Measurements from ENCODE around the gene CSF3R. TPM values are rescaled to one million over a fixed set of nuclear protein-coding genes. Genes with fewer than 3 reads are reported as not detected.

CSF3R gene
- total RNA-seq = under 1 TPM; 0.11 to 0.40 TPM
- not detected for polyA plus RNA-seq

DNA sequence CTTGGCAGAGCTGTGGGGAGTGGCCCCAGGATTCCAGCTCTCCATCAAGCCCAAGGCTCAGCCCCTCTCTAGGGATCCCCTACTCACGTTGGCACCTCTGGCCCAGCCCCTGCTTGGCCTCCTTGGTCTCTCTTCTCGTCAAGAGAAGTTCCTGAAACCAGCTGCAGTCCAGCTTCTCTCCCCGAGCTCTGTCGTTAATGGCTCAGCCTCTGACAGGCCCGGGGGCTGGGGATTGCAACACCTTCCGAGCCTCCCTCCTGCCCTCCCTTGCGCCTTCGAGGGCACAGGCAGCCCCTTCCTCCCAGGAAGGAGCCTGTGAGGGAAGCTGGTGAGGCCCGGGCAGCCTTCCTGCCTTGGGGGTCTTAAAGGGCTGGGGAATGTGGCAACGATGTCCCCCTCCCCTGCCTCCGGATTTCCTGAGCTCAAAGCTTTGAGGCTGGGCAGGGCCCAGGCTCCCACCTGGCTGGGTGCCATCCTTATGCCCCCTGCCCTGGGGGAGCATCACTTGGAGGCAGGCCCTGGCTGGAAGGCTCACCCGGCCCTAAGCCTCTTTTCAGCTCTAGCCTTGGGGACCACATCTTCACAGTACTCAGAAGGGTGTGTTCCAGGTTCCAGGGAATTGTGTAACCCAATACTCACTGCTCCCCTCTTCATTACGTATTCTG is at the start of gene CSF3R:
Gene CSF3R (minus strand): TSS at position 190 of the 665 bp plus-strand sequence. CDS start 3,417 bp downstream, outside the sequence.
- H3K9me3 Mint-ChIP-seq = no peaks in the 10 kb centered on the region
- POLR2A ChIA-PET = no interaction called here
- no peak within 1 kb of the TSS for H3K4me3 ChIP-seq (ENCODE audit: low read length)
- H3K27ac Mint-ChIP-seq = peak within 1 kb of the TSS in 1 of 8 donors; percentile 17
- H3K4me1 Mint-ChIP-seq = peaks cover 5 to 10% (median 7%) of the 10 kb centered on the region in 3 donors
- no peaks in the 10 kb centered on the region for H3K9me3 ChIP-seq (ENCODE audit: low read length)
- no peaks in the 10 kb centered on the region for H3K36me3 Mint-ChIP-seq
- CTCF ChIA-PET = no interaction called here
- H3K4me3 Mint-ChIP-seq = peak within 1 kb of the TSS in 1 of 7 donors; percentile 37
- H3K27ac ChIP-seq (ENCODE audit: low read depth, low read length) = peak within 1 kb of the TSS; percentile 27
- H3K27me3 Mint-ChIP-seq = peaks cover 7 to 10% of the 10 kb centered on the region in 2 donors
- DNase-seq = no peak
- H3K36me3 ChIP-seq (ENCODE audit: insufficient read depth, low read length) = no peaks in the 10 kb centered on the region
- H3K4me1 ChIP-seq (ENCODE audit: insufficient read depth, low read length) = peaks cover 11% of the 10 kb centered on the region
- H3K27me3 ChIP-seq (ENCODE audit: insufficient read depth, low read length, poor library complexity, severe bottlenecking) = no peaks in the 10 kb centered on the region

DNA sequence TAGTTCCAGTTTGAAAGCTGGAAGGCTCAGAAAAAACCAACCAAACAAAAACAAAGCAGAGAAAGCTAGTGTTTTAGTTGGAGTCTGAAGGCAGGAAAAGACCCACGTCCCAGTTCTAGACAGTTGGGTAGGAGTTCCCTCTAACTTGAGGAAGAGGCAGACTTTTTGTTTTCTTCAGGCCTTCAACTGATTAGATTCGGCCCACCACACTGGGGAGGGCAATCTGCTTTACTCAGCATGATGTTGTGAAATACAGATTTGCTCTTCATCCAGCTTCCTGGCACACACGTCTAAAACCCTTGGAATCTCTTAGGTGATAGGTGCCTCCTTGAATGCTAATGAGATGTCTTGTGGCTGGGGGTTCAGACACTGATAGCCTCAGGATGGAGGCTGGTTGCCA is 49.1 kb upstream of the CSF3R start:
- ChIA-PET POLR2A (no interaction called here), CTCF (no interaction called here)
- no peak for DNase-seq
- Histone ChIP-seq H3K4me3 (ENCODE audit: low read length) (no peak overlapping the region), H3K27me3 (ENCODE audit: insufficient read depth, low read length, poor library complexity, severe bottlenecking) (no peaks in the 10 kb centered on the region), H3K36me3 (ENCODE audit: insufficient read depth, low read length) (no peaks in the 10 kb centered on the region), H3K27ac (ENCODE audit: low read depth, low read length) (no peak overlapping the region), H3K4me1 (ENCODE audit: insufficient read depth, low read length) (no peaks in the 10 kb centered on the region), H3K9me3 (ENCODE audit: low read length) (no peaks in the 10 kb centered on the region)
- Mint-ChIP-seq H3K4me1 (no peaks in the 10 kb centered on the region), H3K9me3 (peaks cover 0 to 3% (median 0%) of the 10 kb centered on the region in 5 donors), H3K36me3 (no peaks in the 10 kb centered on the region), H3K4me3 (no peak overlapping the region), H3K27ac (no peak overlapping the region), H3K27me3 (peaks cover 13 to 35% of the 10 kb centered on the region in 2 donors)

- CTCF ChIA-PET = no interaction called here
- POLR2A ChIA-PET = no interaction called here
- Mint-ChIP-seq H3K9me3 (peaks cover 0 to 3% (median 0%) of the 10 kb centered on the region in 5 donors), H3K27ac (no peak overlapping the region), H3K36me3 (no peaks in the 10 kb centered on the region), H3K4me3 (no peak overlapping the region), H3K27me3 (peaks cover 12 to 28% of the 10 kb centered on the region in 2 donors), H3K4me1 (no peaks in the 10 kb centered on the region)
- no peaks in the 10 kb centered on the region for H3K27me3 ChIP-seq (ENCODE audit: insufficient read depth, low read length, poor library complexity, severe bottlenecking)
- H3K27ac ChIP-seq (ENCODE audit: low read depth, low read length) = no peak overlapping the region
- H3K4me1 ChIP-seq (ENCODE audit: insufficient read depth, low read length) = no peaks in the 10 kb centered on the region
- no peak overlapping the region for H3K4me3 ChIP-seq (ENCODE audit: low read length)
- no peaks in the 10 kb centered on the region for H3K36me3 ChIP-seq (ENCODE audit: insufficient read depth, low read length)
- H3K9me3 ChIP-seq (ENCODE audit: low read length) = no peaks in the 10 kb centered on the region
- DNase-seq = no peak
Observed at GRCh38 chr1:36530791-36531190, 48.1 kb upstream of the CSF3R start.

- Histone ChIP-seq H3K36me3 (ENCODE audit: insufficient read depth, low read length) (no peaks in the 10 kb centered on the region), H3K4me3 (ENCODE audit: low read length) (no peak overlapping the region), H3K27me3 (ENCODE audit: insufficient read depth, low read length, poor library complexity, severe bottlenecking) (no peaks in the 10 kb centered on the region), H3K4me1 (ENCODE audit: insufficient read depth, low read length) (no peaks in the 10 kb centered on the region), H3K27ac (ENCODE audit: low read depth, low read length) (no peak overlapping the region), H3K9me3 (ENCODE audit: low read length) (no peaks in the 10 kb centered on the region)
- Mint-ChIP-seq H3K9me3 (peaks cover 0 to 3% (median 0%) of the 10 kb centered on the region in 5 donors), H3K4me3 (no peak overlapping the region), H3K27ac (no peak overlapping the region), H3K27me3 (peaks cover 10 to 26% of the 10 kb centered on the region in 2 donors), H3K36me3 (no peaks in the 10 kb centered on the region), H3K4me1 (no peaks in the 10 kb centered on the region)
- CTCF ChIA-PET = no interaction called here
- DNase-seq = no peak
- POLR2A ChIA-PET = no interaction called here
Observed at GRCh38 chr1:36530261-36530660, 47.5 kb upstream of the CSF3R start.

DNA sequence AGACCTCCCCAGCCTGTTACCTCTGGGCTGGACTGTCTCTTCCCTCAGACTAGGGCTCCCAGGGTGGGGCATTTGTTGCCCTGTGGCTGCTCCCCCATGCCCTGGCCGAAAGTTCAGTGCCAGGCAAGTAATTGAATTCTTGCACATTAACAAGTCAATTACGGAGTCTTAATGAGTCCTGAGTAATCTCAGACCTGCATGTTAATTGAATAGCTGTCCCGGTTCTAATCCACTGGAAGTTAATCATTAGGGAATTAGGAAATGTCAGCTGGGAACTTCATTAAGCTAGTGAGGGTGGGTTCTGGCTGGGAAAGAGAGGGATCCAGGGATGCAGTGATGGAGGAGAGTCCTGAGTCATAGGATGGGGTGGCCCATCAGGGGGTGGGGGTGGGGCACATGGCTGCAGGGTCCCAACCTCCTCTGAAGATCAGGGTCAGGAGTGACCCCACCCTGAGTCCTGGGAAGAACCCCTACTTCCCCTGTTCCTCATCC is 47.1 kb upstream of the CSF3R start:
- POLR2A ChIA-PET = no interaction called here
- H3K27me3 Mint-ChIP-seq = peaks cover 10 to 26% of the 10 kb centered on the region in 2 donors
- Histone ChIP-seq H3K9me3 (ENCODE audit: low read length) (no peaks in the 10 kb centered on the region), H3K4me3 (ENCODE audit: low read length) (no peak overlapping the region), H3K27me3 (ENCODE audit: insufficient read depth, low read length, poor library complexity, severe bottlenecking) (no peaks in the 10 kb centered on the region), H3K36me3 (ENCODE audit: insufficient read depth, low read length) (no peaks in the 10 kb centered on the region), H3K27ac (ENCODE audit: low read depth, low read length) (no peak overlapping the region), H3K4me1 (ENCODE audit: insufficient read depth, low read length) (no peaks in the 10 kb centered on the region)
- peaks cover 0 to 3% (median 0%) of the 10 kb centered on the region in 5 donors for H3K9me3 Mint-ChIP-seq
- no peaks in the 10 kb centered on the region for H3K4me1 Mint-ChIP-seq
- CTCF ChIA-PET = no interaction called here
- H3K36me3 Mint-ChIP-seq = no peaks in the 10 kb centered on the region
- DNase-seq = no peak
- no peak overlapping the region for H3K27ac Mint-ChIP-seq
- no peak overlapping the region for H3K4me3 Mint-ChIP-seq

DNA sequence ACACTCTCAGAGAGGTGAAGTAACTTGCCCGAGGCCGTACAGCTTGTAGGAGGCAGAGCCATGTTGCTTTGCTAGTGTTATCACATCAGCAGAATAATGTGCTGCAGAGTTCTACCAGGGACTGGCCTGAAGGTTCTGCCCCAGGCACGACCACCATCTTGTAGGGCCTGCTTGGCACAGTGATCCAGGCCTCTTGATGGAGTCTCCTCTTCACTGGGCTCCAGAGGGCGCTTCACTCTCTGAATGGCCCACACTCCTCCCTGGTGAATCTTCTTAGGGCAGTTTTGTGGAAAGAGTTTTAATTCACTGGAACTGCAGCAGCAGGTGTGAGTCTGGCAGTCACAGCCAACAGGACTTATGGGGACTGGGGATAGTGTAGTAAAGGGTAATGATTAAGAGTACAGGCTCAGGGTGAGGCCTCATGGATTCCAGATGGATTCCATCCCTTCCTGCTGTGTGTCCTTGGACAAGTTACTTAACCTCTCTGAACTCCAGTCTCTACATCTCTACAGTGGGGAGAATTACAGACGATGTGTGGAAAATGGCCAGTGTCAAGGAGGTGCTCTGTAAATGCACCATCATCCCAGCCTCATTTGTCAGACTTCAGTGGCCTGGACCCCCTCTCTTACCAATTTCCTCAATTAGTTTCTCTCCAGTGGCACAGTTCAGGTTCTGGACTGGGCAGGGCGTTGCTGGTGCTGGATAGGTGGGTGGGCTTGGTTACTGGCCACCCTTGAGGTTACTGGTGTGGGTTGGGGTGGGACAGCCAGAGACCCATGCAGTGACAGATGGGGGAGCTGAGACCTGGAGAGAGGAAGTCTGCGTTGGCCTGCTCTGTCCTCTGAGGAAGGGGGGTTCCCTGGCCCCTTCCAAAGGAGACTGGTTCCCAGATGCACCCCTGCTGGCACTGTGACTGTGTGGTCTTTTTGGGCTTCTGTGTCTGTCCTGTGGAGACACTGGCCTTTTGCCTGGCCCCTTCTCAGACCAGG is 45.9 kb upstream of the CSF3R start:
- Mint-ChIP-seq H3K4me3 (no peak overlapping the region), H3K9me3 (peaks cover 0 to 3% (median 0%) of the 10 kb centered on the region in 5 donors), H3K4me1 (peaks cover 2 to 10% (median 9%) of the 10 kb centered on the region in 3 donors), H3K36me3 (no peaks in the 10 kb centered on the region), H3K27me3 (peaks cover 5 to 22% of the 10 kb centered on the region in 2 donors), H3K27ac (no peak overlapping the region)
- no peak overlapping the region for H3K27ac ChIP-seq (ENCODE audit: low read depth, low read length)
- H3K27me3 ChIP-seq (ENCODE audit: insufficient read depth, low read length, poor library complexity, severe bottlenecking) = no peaks in the 10 kb centered on the region
- no peaks in the 10 kb centered on the region for H3K9me3 ChIP-seq (ENCODE audit: low read length)
- no peak overlapping the region for H3K4me3 ChIP-seq (ENCODE audit: low read length)
- DNase-seq = no peak
- POLR2A ChIA-PET = no interaction called here
- H3K4me1 ChIP-seq (ENCODE audit: insufficient read depth, low read length) = no peaks in the 10 kb centered on the region
- no peaks in the 10 kb centered on the region for H3K36me3 ChIP-seq (ENCODE audit: insufficient read depth, low read length)
- CTCF ChIA-PET = interaction anchor here (1.1 kb wide), 1 partner anchor 11 kb away, joined by 3 read pairs; no protein-coding TSS in a partner anchor

DNA sequence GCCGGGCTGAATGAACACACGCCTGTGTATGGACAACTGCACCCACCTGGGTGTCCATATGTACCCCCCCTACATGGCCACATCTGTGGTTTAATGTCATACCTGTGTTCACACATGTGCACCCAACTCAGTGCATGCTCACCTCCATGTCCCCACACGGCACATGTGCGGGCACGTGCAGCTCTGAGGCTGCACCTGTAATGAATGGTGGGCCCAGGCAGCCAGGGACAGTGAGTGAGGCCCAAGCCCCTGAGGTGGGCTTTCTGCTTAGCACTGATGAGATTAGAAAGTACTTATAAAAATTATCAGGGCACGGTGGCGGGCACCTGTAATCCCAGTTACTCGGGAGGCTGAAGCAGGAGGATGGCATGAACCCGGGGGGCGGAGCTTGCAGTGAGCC is 42.5 kb upstream of the CSF3R start:
- ChIA-PET POLR2A (no interaction called here), CTCF (interaction anchor here (0.6 kb wide), 1 partner anchor 38 kb away, joined by 3 read pairs; no protein-coding TSS in a partner anchor)
- no peak overlapping the region for H3K4me3 ChIP-seq (ENCODE audit: low read length)

More for the DNA sequence above, 42.5 kb upstream of the CSF3R start:
- H3K4me3 Mint-ChIP-seq = no peak overlapping the region
- H3K27ac Mint-ChIP-seq = peak overlapping the region in 1 of 8 donors; percentile 9
- Histone ChIP-seq H3K9me3 (ENCODE audit: low read length) (no peaks in the 10 kb centered on the region), H3K36me3 (ENCODE audit: insufficient read depth, low read length) (no peaks in the 10 kb centered on the region), H3K4me1 (ENCODE audit: insufficient read depth, low read length) (no peaks in the 10 kb centered on the region), H3K27me3 (ENCODE audit: insufficient read depth, low read length, poor library complexity, severe bottlenecking) (no peaks in the 10 kb centered on the region), H3K27ac (ENCODE audit: low read depth, low read length) (no peak overlapping the region)
- H3K27me3 Mint-ChIP-seq = peaks cover 1 to 9% of the 10 kb centered on the region in 2 donors
- H3K36me3 Mint-ChIP-seq = no peaks in the 10 kb centered on the region
- no peaks in the 10 kb centered on the region for H3K9me3 Mint-ChIP-seq
- no peak for DNase-seq
- H3K4me1 Mint-ChIP-seq = peaks cover 2 to 12% (median 11%) of the 10 kb centered on the region in 3 donors

Measured in CD8-positive, alpha-beta memory T cell (primary cell).